ENCODE data around the gene D2HGDH.

D2HGDH gene

GRCh38 chr2:241746084-241746483 is 11.7 kb downstream of the D2HGDH start:
- Histone ChIP-seq H3F3A (ENCODE audit: control insufficient read depth, insufficient read depth) (no peaks in the 10 kb centered on the region), H3K9me3 (ENCODE audit: control insufficient read depth, insufficient read depth, low read length) (no peaks in the 10 kb centered on the region), H3K36me3 (ENCODE audit: control insufficient read depth, low read length) (peaks cover 57% of the 10 kb centered on the region), H3K27me3 (ENCODE audit: control insufficient read depth, low read length) (no peaks in the 10 kb centered on the region), H3K4me1 (ENCODE audit: control insufficient read depth, low read length) (no peaks in the 10 kb centered on the region), H3K27ac (ENCODE audit: low read depth, low read length) (no peak overlapping the region), H3K79me2 (ENCODE audit: control insufficient read depth, low read length) (peaks cover 12% of the 10 kb centered on the region), H3K4me3 (ENCODE audit: low read length) (no peak overlapping the region), H3K9me2 (replicated peaks; ENCODE audit: control insufficient read depth, low read length) (no peaks in the 10 kb centered on the region), H4K20me1 (ENCODE audit: control insufficient read depth, insufficient read depth, low read depth, low read length) (peaks cover 4% of the 10 kb centered on the region; the same call in 1 of the 2 replicates), H3K4me2 (ENCODE audit: low read length) (no peak overlapping the region)
- TF ChIP-seq EZH2phosphoT487 (IDR thresholded peaks at IDR 0.05; ENCODE audit: borderline replicate concordance, low read length) = no peak
- no peak for TF ChIP-seq CTCF (IDR thresholded peaks at IDR 0.05; ENCODE audit: low read depth, low read length, poor library complexity, severe bottlenecking)

- H3K4me2 ChIP-seq (ENCODE audit: low read length) = no peak overlapping the region
- H3K4me1 ChIP-seq (ENCODE audit: control insufficient read depth, low read length) = no peaks in the 10 kb centered on the region
- no peaks in the 10 kb centered on the region for H3F3A ChIP-seq (ENCODE audit: control insufficient read depth, insufficient read depth)
- no peak overlapping the region for H3K27ac ChIP-seq (ENCODE audit: low read depth, low read length)
- TF ChIP-seq CTCF (IDR thresholded peaks at IDR 0.05; ENCODE audit: low read depth, low read length, poor library complexity, severe bottlenecking) = no peak
- TF ChIP-seq EZH2phosphoT487 (IDR thresholded peaks at IDR 0.05; ENCODE audit: borderline replicate concordance, low read length) = no peak
- peaks cover 71% of the 10 kb centered on the region for H3K36me3 ChIP-seq (ENCODE audit: control insufficient read depth, low read length)
- no peaks in the 10 kb centered on the region for H3K9me2 ChIP-seq (replicated peaks; ENCODE audit: control insufficient read depth, low read length)
- H3K27me3 ChIP-seq (ENCODE audit: control insufficient read depth, low read length) = no peaks in the 10 kb centered on the region
- H3K79me2 ChIP-seq (ENCODE audit: control insufficient read depth, low read length) = no peaks in the 10 kb centered on the region; the same call in 1 of the 2 replicates
- H3K9me3 ChIP-seq (ENCODE audit: control insufficient read depth, insufficient read depth, low read length) = no peaks in the 10 kb centered on the region
- H3K4me3 ChIP-seq (ENCODE audit: low read length) = no peak overlapping the region
- 0 out of 2 replicates have a peak, but pooled peaks cover 4% of the 10 kb centered on the region for H4K20me1 ChIP-seq (ENCODE audit: control insufficient read depth, insufficient read depth, low read depth, low read length)
These were observed 14.2 kb downstream of the D2HGDH start for GRCh38 chr2:241748468-241749256.

GRCh38 chr2:241750076-241750840 is 15.8 kb downstream of the D2HGDH start:
- no peaks in the 10 kb centered on the region for H3K9me3 ChIP-seq (ENCODE audit: control insufficient read depth, insufficient read depth, low read length)
- no peaks in the 10 kb centered on the region; the same call in 1 of the 2 replicates for H3K79me2 ChIP-seq (ENCODE audit: control insufficient read depth, low read length)
- H3K36me3 ChIP-seq (ENCODE audit: control insufficient read depth, low read length) = peaks cover 62% of the 10 kb centered on the region
- no peaks in the 10 kb centered on the region for H3K4me1 ChIP-seq (ENCODE audit: control insufficient read depth, low read length)
- no peaks in the 10 kb centered on the region for H3K9me2 ChIP-seq (replicated peaks; ENCODE audit: control insufficient read depth, low read length)
- no peaks in the 10 kb centered on the region for H3F3A ChIP-seq (ENCODE audit: control insufficient read depth, insufficient read depth)
- no peak overlapping the region for H3K27ac ChIP-seq (ENCODE audit: low read depth, low read length)
- H3K27me3 ChIP-seq (ENCODE audit: control insufficient read depth, low read length) = no peaks in the 10 kb centered on the region
- 0 out of 2 replicates have a peak, but pooled peaks cover 4% of the 10 kb centered on the region for H4K20me1 ChIP-seq (ENCODE audit: control insufficient read depth, insufficient read depth, low read depth, low read length)
- no peak for TF ChIP-seq EZH2phosphoT487 (IDR thresholded peaks at IDR 0.05; ENCODE audit: borderline replicate concordance, low read length)
- no peak for TF ChIP-seq CTCF (IDR thresholded peaks at IDR 0.05; ENCODE audit: low read depth, low read length, poor library complexity, severe bottlenecking)
- no peak overlapping the region for H3K4me2 ChIP-seq (ENCODE audit: low read length)
- H3K4me3 ChIP-seq (ENCODE audit: low read length) = no peak overlapping the region

All from DOHH2 (cell line).